Fibroblast of skin of abdomen (primary cell): ENCODE measurements around the gene DRD4.
"Not testable (repeated sequence)": the region's sequence is repeated elsewhere in the genome, so short reads cannot be mapped to it uniquely, and the experiment has no call there.

Experiments
- DNase-seq: peaks from one replicate; pipeline ENCODE4 v3.0.0-alpha.2; 2013

The DRD4 gene

GRCh38 chr11:645536-645935, 8.5 kb downstream of the DRD4 start:
- DNase-seq, result no peak

GRCh38 chr11:646214-646613, 9.1 kb downstream of the DRD4 start:
- no peak for DNase-seq

GRCh38 chr11:647672-648158, 10.6 kb downstream of the DRD4 start:
- DNase-seq, result not testable (repeated sequence)

GRCh38 chr11:650482-650881, 13.4 kb downstream of the DRD4 start:
- no peak for DNase-seq

DNA sequence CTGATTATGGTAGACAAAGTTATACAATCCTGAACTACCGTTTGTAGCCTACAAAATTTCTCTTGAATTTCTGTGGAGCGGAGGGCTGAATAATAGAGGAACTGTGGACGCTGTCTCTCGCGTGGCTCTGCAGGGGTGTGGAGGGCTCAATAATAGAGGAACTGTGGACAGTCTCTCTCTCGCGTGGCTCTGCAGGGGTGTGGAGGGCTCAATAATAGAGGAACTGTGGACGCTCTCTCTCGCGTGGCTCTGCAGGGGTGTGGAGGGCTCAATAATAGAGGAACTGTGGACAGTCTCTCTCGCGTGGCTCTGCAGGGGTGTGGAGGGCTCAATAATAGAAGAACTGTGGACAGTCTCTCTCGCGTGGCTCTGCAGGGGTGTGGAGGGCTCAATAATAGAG, 16.1 kb downstream of the DRD4 start:
- DNase-seq, result not testable (repeated sequence)

DNA sequence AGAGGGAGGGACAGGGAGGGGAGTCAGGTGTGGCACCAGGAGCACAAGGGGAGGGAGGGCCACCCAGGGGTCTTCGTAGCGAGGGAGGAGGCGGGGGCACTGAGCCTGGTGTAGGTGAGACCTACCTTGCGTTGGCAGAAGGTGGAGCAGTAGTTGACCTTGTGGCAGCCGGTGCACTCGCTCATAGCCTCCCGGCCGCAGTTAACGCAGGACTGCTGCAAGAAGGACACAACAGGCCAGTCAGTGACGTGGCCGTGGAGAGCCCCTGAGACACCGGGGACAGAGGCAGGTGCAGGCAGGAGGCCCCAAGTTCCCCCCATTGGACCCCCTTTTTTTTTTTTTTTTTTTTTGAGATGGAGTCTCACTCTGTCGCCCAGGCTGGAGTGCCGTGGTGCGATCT, 16.8 kb downstream of the DRD4 start:
- no peak for DNase-seq

DNA sequence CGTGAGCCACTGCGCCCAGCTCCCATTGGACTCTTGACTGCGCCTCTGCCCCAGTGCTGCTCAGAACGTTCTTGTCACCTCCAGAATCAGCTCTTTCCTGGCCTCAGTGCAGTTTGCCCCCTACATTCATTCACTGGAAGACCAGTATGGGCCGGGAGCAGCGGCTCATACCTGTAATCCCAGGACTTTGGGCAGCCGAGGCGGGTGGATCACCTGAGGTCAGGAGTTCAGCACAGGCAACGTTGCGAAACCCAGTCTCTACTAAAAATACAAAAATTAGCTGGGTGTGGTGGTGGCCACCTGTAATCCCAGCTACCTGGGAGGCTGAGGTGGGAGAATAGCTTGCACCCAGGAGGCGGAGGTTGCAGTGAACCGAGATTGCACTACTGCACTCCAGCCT, 17.4 kb downstream of the DRD4 start:
- DNase-seq, result not testable (repeated sequence)

DNA sequence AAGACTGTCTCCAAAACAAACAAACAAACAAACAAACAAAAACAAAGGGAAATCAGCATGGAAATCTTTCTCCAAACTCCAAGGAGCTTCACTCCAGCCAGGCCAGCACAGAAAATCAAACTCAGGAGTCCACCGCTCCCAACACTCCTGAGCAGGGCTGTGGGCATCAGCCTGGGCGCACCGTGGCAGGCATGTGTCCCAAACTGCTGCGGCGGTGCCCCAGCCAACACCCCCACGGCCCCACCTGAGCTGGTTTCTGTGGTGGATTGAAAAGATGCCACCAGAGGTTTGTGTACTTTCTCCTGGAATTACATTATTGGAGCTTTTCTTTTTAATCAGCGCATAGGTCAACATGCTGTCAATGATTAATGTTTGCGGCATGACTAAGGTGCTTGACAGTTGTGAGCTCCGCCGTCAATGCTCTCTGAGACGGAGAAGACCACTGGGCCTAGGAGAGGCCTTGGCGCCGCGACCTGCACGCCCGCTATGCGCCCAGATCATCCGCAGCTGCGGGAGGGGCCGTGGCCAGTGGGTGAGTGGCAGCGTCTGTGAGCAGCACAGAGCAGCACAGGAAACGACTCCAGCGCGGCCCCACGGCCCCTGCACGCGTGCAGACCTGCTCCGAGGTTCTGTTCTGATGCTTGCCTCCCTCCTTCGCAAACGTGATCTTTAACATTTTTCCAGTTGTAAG, 18.1 kb downstream of the DRD4 start:
- DNase-seq, result no peak

- DNase-seq, result no peak
Measured at GRCh38 chr11:656426-656825, 19.4 kb downstream of the DRD4 start.

DNA sequence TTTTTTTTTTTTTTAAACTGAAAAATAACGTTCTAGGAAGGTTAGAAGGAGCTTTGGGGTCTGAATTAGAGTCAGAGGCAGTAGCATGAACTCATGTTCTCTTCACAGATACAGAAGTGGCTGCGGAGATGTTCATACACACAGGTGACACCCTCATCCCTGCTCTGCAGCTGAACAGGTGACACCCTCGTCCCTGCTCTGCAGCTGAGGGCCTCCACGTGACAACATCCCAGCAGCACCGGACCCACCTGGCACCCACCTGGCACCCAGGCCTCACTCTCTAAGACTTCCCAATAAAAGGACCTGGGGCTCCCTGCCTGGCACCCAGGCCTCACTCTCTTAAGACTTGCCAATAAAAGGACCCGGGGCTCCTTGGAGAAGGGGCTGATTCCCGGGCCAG, 19.8 kb downstream of the DRD4 start:
- no peak for DNase-seq

- DNase-seq, result no peak
Measured at GRCh38 chr11:657691-658126, 20.6 kb downstream of the DRD4 start.

DNA sequence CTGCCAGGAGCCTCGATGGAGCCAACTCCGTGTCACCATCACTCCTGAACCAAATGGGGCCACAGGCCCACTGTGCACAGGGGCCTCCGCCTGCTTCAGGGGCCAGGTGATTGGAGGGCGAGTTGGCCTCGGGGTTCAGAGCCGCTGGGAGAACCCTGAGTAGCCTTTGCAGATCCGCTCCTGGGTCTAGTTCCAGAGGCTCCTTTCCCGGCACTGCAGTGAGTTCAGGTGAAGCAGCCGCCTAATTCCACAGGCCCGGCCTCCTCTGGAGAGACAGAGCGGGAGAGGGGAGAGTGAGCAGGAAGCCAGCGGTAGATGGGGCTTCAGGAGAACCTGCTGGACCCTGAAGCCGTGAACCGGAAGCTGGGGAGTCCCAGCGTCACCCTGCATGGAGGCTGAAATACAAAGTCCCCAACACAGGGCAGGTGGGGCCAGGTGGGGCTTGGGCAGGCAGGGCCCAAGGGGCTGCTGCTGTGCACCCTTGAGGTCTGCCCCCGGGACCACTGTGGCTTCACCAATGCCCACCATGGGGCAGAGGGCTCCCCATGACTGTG, 22.5 kb downstream of the DRD4 start:
- DNase-seq, result no peak

DNA sequence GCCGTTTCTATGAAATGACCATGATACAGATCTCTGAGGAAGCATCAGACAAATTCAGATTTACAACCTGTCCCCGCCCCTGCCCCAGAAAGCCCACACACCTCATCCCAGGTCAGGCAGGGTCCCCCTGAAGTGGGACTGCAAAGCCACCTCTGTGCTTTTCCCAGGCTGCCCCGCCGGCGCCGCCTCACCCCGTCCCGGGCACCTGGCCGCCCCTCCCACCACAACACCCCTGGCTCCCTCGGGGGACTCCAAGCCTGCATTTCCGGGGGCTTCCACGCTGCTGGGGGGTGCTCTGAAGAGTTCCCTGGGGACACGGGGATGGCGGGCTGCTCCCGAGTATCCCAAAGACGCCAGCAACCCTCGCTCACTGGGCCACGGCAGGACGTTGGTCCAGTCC, 23.2 kb downstream of the DRD4 start:
- no peak for DNase-seq

- no peak for DNase-seq
Measured at GRCh38 chr11:660681-661444, 23.8 kb downstream of the DRD4 start.

DNA sequence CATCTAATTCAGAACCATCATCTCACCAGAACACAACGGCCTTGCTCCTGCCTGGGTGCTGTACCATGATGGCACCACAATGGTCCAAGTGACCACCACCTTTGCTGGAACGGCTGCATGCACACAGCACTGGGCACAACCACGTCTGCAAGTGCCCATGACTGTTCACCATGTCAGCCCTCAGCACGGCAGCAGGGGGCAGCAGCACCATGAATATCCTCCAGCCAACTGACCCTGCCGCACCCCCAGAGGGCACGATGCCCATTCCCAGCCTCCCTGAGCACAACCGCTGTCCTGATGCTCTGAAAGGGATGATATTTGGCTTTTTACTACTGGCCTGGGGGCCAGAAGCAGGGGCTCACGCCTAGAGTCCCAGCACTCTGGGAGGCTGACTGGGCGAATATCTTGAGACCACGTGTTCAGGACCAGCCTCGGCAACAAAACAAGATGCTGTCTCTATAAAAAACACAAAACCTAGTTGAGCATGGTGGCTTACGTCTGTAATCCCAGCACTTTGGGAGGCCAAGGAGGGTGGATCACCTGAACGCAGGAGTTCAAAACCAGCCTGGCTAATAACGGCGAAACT, 25.7 kb downstream of the DRD4 start:
- DNase-seq, result peak; percentile 29

DNA sequence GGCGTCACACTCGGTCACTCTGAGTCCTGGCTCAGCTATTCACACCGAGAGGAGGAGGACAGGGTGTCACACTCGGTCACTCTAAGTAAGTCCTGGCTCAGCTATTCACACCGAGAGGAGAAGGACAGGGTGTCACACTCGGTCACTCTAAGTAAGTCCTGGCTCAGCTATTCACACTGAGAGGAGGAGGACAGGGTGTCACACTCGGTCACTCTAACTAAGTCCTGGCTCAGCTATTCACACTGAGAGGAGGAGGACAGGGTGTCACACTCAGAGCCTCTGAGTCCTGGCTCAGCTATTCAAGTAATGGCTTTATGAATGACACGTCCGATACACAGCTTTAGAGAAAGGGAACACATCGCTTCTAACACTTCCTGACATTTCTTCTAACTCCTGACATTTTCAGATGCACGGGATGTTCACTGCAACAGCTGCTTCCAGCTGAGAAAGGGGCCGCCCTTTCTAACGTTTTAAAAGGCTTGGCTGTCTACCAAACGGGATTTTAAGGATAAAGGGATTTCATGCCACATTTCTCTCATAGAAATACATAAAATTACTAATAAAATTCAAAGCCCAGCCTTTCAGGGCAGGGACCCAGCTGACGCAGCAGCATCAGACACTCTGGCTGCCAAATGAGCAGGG, 28.1 kb downstream of the DRD4 start:
- peak; percentile 10 for DNase-seq

- DNase-seq, result peak; percentile 65
Measured at GRCh38 chr11:665704-666281, 28.7 kb downstream of the DRD4 start.

DNA sequence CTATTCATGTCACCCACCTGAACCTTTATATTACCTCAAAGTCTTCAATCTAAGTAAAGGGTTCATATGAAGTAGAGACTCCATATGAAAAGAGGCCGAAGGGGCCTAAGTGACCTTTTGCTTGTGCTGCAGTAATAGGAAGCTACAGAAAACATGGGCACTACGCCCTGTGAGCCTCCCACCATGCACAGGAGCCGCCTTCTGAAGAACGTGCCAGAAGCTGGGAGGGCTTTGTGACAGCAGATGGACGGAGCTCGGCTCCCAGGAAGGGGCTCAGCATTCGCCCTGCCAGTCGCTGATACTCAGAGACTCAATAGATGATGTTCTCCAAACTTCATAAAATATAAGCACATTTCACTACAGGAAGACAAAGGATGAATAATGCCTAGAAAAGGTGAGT, 36.8 kb downstream of the DRD4 start:
- no peak for DNase-seq

DNA sequence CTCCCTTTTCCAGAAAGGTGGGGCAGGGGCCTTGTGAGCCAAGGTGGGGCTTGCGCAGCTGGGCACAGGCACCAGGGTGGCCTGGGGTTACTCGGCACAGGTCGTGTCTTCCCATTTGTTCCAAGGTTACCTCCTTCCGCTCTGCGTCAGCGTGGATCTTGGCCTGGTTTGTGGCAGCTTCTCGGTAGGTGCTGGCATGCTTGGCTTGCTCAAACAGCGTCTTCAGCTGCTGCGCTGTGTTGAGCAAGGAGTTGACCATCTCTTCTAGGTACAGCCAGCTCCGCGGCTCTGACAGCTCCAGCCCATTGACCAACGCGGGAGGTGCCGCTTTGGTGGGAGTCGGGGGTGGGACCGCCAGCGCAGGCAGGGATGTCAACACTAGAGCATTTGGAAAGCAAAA, 37.3 kb downstream of the DRD4 start:
- no peak for DNase-seq

DNA sequence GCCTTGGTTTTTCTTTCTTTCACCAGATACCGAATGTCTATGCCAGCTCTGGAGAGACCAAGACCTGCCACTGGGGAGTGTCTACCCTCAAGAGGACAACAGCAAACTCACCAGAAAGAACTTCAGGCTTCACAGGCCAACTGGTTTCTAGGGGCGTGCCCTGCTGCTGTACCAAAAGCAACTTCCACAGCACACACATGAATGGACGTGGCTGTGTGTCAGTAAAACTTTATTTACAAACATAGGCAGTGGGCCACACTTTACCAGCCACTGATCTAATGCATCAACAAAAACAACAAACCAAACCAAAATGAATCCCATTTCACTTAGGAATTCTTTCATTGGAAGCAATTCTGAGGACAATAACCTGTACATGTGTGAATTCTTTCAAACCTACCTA, 41.2 kb downstream of the DRD4 start:
- DNase-seq, result no peak

- DNase-seq, result no peak
Measured at GRCh38 chr11:679271-680207, 42.5 kb downstream of the DRD4 start.
